GM23248 (cell line): ENCODE measurements around the gene NLRC5.

Source experiments
- EZH2 ChIP-seq: fragments of 200-600 bp; sonication (generic); IDR thresholded peaks from 2 replicates; pipeline ENCODE4 v1.6.1; 2018; ENCODE audit warnings: antibody characterized with exemption, mild to moderate bottlenecking; ENCODE audit not compliant: insufficient read depth, poor library complexity, severe bottlenecking
- EZH2phosphoT487 ChIP-seq: fragments of 200-600 bp; sonication (generic); IDR thresholded peaks from 2 replicates; pipeline ENCODE4 v1.6.1; 2018; ENCODE audit warnings: antibody characterized with exemption, moderate library complexity, mild to moderate bottlenecking, low read depth; ENCODE audit not compliant: insufficient read depth

DNA sequence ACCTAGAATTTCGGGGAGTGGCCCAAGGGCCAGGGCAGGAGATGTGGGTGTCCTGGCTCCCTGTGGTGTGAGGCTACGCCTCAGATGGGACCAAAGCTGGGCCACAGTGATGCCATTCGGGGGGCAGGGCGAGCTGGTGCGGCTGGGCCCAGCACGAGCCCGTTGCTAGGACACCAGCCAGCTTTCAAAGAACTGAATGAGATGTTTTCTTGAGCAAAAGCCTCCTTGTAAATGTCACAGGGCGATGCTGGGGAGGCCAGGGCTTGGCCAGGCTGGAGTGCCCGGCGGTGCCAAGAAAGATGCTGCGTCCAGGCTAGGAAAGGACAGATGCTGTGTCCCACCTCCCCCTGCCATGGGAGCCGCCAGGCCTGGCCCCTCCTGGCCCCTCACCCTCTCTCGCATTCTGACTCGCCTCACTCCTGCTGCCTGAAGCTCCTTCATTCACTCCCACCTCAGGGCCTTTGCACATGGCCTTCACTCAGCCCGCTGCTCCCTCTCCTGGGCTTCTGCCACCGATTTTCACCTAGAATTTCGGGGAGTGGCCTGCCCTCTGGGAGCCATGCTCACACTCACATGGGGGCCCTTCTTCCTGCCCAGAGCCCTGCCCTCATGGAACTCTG lies 142.1 kb downstream of the NLRC5 start:
- TF ChIP-seq EZH2 (no peak), EZH2phosphoT487 (no peak)
